PC-3 (cell line): ENCODE measurements around the gene ELP5. TPM values are rescaled to one million over a fixed set of nuclear protein-coding genes. Genes with fewer than 3 reads are reported as not detected.

Experiments
- ATAC-seq: fragments of 200-7000 bp; cut with Tn5 transposase; 2 replicates; pipeline ENCODE4 v1.9.1; 2020; ENCODE audit warnings: mild to moderate bottlenecking, moderate library complexity
- BruUV-seq: library from RNA; stranded (reverse); fragments of 400-500 nt; replicated peaks from 2 replicates; lab custom pipeline; 2021; lab: Mats Ljungman, UMichigan
- CTCF ChIA-PET: fragments of 300-600 bp; sonication (Branson Sonifier 250); formaldehyde crosslinking; loops from one replicate; lab custom pipeline; 2022; ENCODE audit warnings: antibody characterized with exemption; lab: Charles Lee
- POLR2A ChIA-PET: fragments of 300-600 bp; sonication (Branson Sonifier 250); formaldehyde crosslinking; loops from one replicate; lab custom pipeline; 2022; ENCODE audit warnings: antibody characterized with exemption; ENCODE audit not compliant: unreplicated experiment; lab: Charles Lee
- DNase-seq: peaks from one replicate; pipeline ENCODE4 v3.0.0-alpha.2; 2015
- H2AFZ ChIP-seq: fragments of 300-600 bp; sonication (generic); 2 replicates; pipeline ENCODE4 v1.6.0; 2016; ENCODE audit warnings: antibody characterized with exemption, low read length
- H3F3A ChIP-seq: fragments of 300-600 bp; sonication (generic); one replicate; pipeline ENCODE4 v1.6.0; 2017; ENCODE audit warnings: antibody characterized with exemption, low read length, control low read depth, mild to moderate bottlenecking; ENCODE audit not compliant: unreplicated experiment
- H3K27ac ChIP-seq: fragments of 300-600 bp; sonication (generic); 2 replicates; pipeline ENCODE4 v1.5.1; 2016; ENCODE audit warnings: mild to moderate bottlenecking, low read length
- H3K27me3 ChIP-seq: fragments of 300-600 bp; sonication (generic); 2 replicates; pipeline ENCODE4 v1.6.1; 2016; ENCODE audit warnings: low read length, mixed read lengths
- H3K36me3 ChIP-seq: fragments of 300-600 bp; sonication (generic); 2 replicates; pipeline ENCODE4 v1.6.1; 2016; ENCODE audit warnings: low read depth, mixed run types, low read length, mixed read lengths
- H3K4me1 ChIP-seq: fragments of 300-600 bp; sonication (generic); 2 replicates; pipeline ENCODE4 v1.5.1; 2016; ENCODE audit warnings: low read length; ENCODE audit not compliant: insufficient read depth
- H3K4me2 ChIP-seq: fragments of 300-600 bp; sonication (generic); 2 replicates; pipeline ENCODE4 v1.6.0; 2016; ENCODE audit warnings: low read length
- H3K4me3 ChIP-seq: fragments of 300-600 bp; sonication (generic); 2 replicates; pipeline ENCODE4 v1.5.1; 2016; ENCODE audit warnings: mild to moderate bottlenecking, low read length, mixed read lengths
- H3K79me2 ChIP-seq: fragments of 300-600 bp; sonication (generic); 2 replicates; pipeline ENCODE4 v1.6.1; 2017; ENCODE audit warnings: low read length, mixed read lengths
- H3K9ac ChIP-seq: fragments of 300-600 bp; sonication (generic); 2 replicates; pipeline ENCODE4 v1.6.0; 2016; ENCODE audit warnings: mild to moderate bottlenecking, low read length
- H3K9me2 ChIP-seq: fragments of 300-600 bp; sonication (generic); replicated peaks from 2 replicates; pipeline ENCODE4 v1.6.1; 2016; ENCODE audit warnings: mixed run types, low read length, mixed read lengths
- H3K9me3 ChIP-seq: fragments of 300-600 bp; sonication (generic); 2 replicates; pipeline ENCODE4 v1.6.1; 2016; ENCODE audit warnings: low read length, mixed read lengths
- H4K20me1 ChIP-seq: fragments of 300-600 bp; sonication (generic); 2 replicates; pipeline ENCODE4 v1.6.1; 2016; ENCODE audit warnings: low read length, mixed read lengths
- EZH2 ChIP-seq: fragments of 300-600 bp; sonication (generic); IDR thresholded peaks from one replicate; pipeline ENCODE4 v1.6.1; 2017; ENCODE audit warnings: antibody characterized with exemption, mild to moderate bottlenecking, low read length; ENCODE audit not compliant: unreplicated experiment
- EZH2phosphoT487 ChIP-seq: fragments of 300-600 bp; sonication (generic); IDR thresholded peaks from 2 replicates; pipeline ENCODE4 v1.6.1; 2018; ENCODE audit warnings: mild to moderate bottlenecking, antibody characterized with exemption, low read length, borderline replicate concordance
- intact Hi-C: fragments of 100-400 bp; cut with micrococcal nuclease; formaldehyde crosslinking; loops from 2 replicates; pipeline ENCODE4 v1.9.0; 2023
- total RNA-seq: library from RNA; depleted of rRNA; stranded (reverse); fragments of >200 nt; gene quantifications from 2 replicates; pipeline ENCODE4 v1.2.3, GENCODE V29; 2014
- TF ChIP-seq, protein P1 (sequence below): fragments of 300-600 bp; sonication (generic); conservative IDR thresholded peaks from 2 replicates; pipeline ENCODE4 v1.5.1; 2017; ENCODE audit warnings: antibody characterized with exemption, low read depth, mild to moderate bottlenecking, low read length

ELP5 gene
- total RNA-seq, 1 experiment from 2014 or later: 67.5 TPM

DNA sequence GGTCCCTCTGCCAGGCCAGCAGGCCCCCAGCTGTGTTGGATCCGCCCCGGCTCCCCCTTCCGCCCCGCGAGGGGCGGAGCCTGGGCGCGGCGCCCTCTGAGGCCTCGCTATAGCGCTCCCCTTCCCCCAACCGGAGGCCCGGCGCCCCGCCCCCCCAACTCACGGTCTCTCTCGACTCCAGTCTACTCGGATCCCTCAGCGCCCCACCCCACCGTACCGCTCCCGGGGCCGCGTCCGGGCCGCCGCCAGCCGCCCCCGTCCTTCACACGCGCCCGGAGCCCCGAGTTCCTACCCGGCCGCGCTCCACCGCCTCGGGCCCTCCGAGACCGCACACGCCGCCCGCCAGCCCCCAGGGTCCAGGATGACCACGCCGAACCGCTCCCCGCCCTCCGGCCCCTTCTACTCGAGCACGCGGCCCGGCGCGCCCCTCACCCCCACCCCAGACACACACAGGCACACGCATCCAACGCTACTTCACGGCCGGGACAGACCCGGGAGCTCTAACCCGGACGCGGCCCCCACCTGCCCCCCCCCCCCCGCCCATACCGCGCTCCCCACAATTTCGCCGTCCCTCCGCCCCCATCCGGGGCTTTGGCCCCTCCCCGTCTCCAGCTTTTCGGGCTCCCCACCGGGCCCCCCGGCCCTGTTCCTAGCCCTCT lies 14.1 kb upstream of the ELP5 start:
- Histone ChIP-seq H3K79me2 (peaks cover 67% of the 10 kb centered on the region), H3F3A (peaks cover 8% of the 10 kb centered on the region), H3K27ac (peak overlapping the region; percentile 69), H3K36me3 (peaks cover 13% of the 10 kb centered on the region; the same call in 1 of the 2 replicates), H3K9me3 (no peaks in the 10 kb centered on the region), H4K20me1 (no peaks in the 10 kb centered on the region), H3K4me3 (peak overlapping the region; percentile 96), H2AFZ (peak overlapping the region; percentile 59; the same call in 1 of the 2 replicates), H3K4me1 (peaks cover 40% of the 10 kb centered on the region), H3K9me2 (no peaks in the 10 kb centered on the region), H3K9ac (peak overlapping the region; percentile 89), H3K27me3 (no peaks in the 10 kb centered on the region), H3K4me2 (peak overlapping the region; percentile 81)
- intact Hi-C loops: no loop called here
- ATAC-seq (no peak; the same call in 1 of the 2 replicates), DNase-seq (peak; percentile 42)
- POLR2A ChIA-PET: no interaction called here
- BruUV-seq: no TSS peak
- TF ChIP-seq, protein P1, sequence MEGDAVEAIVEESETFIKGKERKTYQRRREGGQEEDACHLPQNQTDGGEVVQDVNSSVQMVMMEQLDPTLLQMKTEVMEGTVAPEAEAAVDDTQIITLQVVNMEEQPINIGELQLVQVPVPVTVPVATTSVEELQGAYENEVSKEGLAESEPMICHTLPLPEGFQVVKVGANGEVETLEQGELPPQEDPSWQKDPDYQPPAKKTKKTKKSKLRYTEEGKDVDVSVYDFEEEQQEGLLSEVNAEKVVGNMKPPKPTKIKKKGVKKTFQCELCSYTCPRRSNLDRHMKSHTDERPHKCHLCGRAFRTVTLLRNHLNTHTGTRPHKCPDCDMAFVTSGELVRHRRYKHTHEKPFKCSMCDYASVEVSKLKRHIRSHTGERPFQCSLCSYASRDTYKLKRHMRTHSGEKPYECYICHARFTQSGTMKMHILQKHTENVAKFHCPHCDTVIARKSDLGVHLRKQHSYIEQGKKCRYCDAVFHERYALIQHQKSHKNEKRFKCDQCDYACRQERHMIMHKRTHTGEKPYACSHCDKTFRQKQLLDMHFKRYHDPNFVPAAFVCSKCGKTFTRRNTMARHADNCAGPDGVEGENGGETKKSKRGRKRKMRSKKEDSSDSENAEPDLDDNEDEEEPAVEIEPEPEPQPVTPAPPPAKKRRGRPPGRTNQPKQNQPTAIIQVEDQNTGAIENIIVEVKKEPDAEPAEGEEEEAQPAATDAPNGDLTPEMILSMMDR: no peak
- TF ChIP-seq EZH2 (no peak), EZH2phosphoT487 (no peak)
- CTCF ChIA-PET: no interaction called here

DNA sequence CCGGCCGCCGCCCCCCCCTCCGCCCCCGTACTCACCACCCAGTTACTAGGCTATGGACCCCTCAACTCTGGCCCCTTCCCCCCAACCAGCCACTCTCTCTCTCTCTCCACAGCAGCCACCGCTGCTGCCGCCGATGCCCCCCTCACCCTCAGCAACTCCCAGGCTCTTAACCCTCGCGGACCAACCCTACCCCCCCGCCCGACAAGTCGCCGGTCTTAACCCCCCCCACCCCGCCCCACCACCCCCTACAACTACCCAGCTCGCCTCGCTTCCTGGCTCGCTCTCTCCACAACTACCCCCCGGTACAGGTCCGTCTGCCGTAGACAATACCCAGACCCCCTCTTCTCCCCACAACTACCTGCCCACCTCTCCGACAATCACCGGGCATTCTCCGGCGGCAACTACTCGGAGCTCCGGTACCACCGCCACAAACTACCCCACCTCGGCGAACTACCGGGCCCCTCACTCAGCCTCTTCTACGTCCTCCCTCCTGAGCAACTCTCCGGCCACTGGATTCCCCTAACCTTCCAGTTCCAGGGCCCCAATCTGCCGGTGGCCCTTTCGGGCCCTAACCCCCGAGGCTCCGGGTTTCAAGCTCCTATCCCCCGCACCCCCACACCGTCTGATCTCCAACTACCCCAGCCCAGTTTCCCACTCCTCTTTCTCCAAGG lies 13.5 kb upstream of the ELP5 start:
- ATAC-seq: no peak
- Histone ChIP-seq H3K4me2 (peak overlapping the region; percentile 85), H3K79me2 (peaks cover 60% of the 10 kb centered on the region), H2AFZ (peak overlapping the region; percentile 50; the same call in 1 of the 2 replicates), H3K4me3 (peak overlapping the region; percentile 96), H4K20me1 (no peaks in the 10 kb centered on the region), H3K36me3 (peaks cover 13% of the 10 kb centered on the region; the same call in 1 of the 2 replicates), H3K27ac (0 out of 2 replicates have a peak overlapping the region, but pooled peaks have one; percentile 32), H3K9ac (peak overlapping the region; percentile 91), H3K27me3 (no peaks in the 10 kb centered on the region), H3K4me1 (peaks cover 40% of the 10 kb centered on the region), H3F3A (peaks cover 8% of the 10 kb centered on the region), H3K9me2 (no peaks in the 10 kb centered on the region), H3K9me3 (no peaks in the 10 kb centered on the region)
- ChIA-PET POLR2A (no interaction called here), CTCF (no interaction called here)
- DNase-seq: no peak
- no TSS peak for BruUV-seq
- no peak for TF ChIP-seq EZH2phosphoT487
- no peak for TF ChIP-seq EZH2
- TF ChIP-seq, protein P1: no peak
- intact Hi-C loops: no loop called here
